Activated CD4-positive, alpha-beta memory T cell treated with anti-CD3 and anti-CD28 coated beads, Interleukin-2, amount 10 ng/mL, durations not matched to agents 7 days and 5 days (primary cell): Measurements from ENCODE around the gene JAG2. TPM values are rescaled to one million over a fixed set of nuclear protein-coding genes. Genes with fewer than 3 reads are reported as not detected.

Source experiments
- CTCF ChIA-PET: fragments of 350-600 bp; sonication (Branson Sonifier 250); formaldehyde crosslinking; loops from one replicate; lab custom pipeline; 2021; ENCODE audit warnings: antibody characterized with exemption, inconsistent platforms; lab: Charles Lee
- POLR2A ChIA-PET: fragments of 350-600 bp; sonication (Branson Sonifier 250); formaldehyde crosslinking; loops from one replicate; lab custom pipeline; 2021; ENCODE audit warnings: antibody characterized with exemption; lab: Charles Lee
- DNase-seq: peaks from one replicate; pipeline ENCODE4 v3.0.0-alpha.2; 2020
- H3K27ac Mint-ChIP-seq: one replicate; pipeline ENCODE4 v1.8.0; 2021; ENCODE audit warnings: mild to moderate bottlenecking, mixed read lengths
- H3K27me3 Mint-ChIP-seq: one replicate; pipeline ENCODE4 v1.8.0; 2021; ENCODE audit warnings: mixed read lengths
- H3K36me3 Mint-ChIP-seq: one replicate; pipeline ENCODE4 v1.8.0; 2021; ENCODE audit warnings: low read depth, mixed read lengths
- H3K4me1 Mint-ChIP-seq: one replicate; pipeline ENCODE4 v1.8.0; 2021; ENCODE audit warnings: mixed read lengths
- H3K4me3 Mint-ChIP-seq: one replicate; pipeline ENCODE4 v1.8.0; 2021; ENCODE audit warnings: mild to moderate bottlenecking, mixed read lengths
- H3K9me3 Mint-ChIP-seq: one replicate; pipeline ENCODE4 v1.8.0; 2021; ENCODE audit warnings: mixed read lengths
- total RNA-seq, 2 experiments: library from RNA; stranded (reverse); gene quantifications; one replicate each; pipeline ENCODE4 v1.2.3, GENCODE V29; 2021

JAG2 gene
- total RNA-seq, 2 experiments from 2014 or later = 2.6 to 3.0 TPM

- Mint-ChIP-seq H3K27ac (no peak overlapping the region), H3K9me3 (no peaks in the 10 kb centered on the region), H3K36me3 (no peaks in the 10 kb centered on the region), H3K4me3 (no peak overlapping the region), H3K4me1 (peaks cover 12% of the 10 kb centered on the region), H3K27me3 (peaks cover 14% of the 10 kb centered on the region)
- ChIA-PET CTCF (interaction anchor here (1.2 kb wide), 1 partner anchor 75 kb away, joined by 3 read pairs; no protein-coding TSS in a partner anchor), POLR2A (no interaction called here)
- no peak for DNase-seq
Measured at GRCh38 chr14:105165134-105165704, 3.4 kb downstream of the JAG2 start.

DNA sequence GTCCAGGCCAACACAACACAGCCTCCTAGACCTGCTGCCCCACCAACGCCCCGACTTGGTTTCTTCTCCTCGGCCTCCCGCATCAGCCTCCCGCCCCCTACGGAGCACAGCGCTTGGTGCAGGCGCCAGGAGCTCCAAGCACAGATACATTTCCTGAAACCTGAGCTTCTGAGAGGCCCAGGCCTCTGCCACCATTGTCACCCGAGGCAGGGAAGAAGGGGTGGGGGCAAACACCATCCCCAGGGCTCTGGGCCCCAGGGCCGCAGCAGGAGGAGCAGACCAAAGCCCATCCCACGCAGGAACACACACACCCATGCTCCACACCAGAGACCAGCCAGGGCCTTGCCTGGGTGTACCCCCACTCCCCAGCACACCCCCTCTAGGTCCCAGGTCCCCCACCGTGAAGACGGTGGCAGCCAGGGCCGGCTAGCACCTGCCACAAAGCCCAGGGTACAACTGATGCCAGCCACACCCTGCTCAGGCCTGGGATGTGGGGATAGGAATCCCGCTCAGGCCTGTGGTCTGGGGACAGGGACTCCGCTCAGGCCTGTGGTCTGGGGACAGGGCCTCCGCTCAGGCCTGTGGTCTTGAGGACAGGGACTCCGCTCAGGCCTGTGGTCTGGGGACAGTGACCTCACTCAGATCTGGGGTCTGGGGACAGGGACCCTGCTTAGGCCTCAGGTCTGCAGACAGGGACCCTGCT lies 5.4 kb downstream of the JAG2 start:
- Mint-ChIP-seq H3K4me1 (peaks cover 2% of the 10 kb centered on the region), H3K9me3 (no peaks in the 10 kb centered on the region), H3K4me3 (no peak overlapping the region), H3K36me3 (no peaks in the 10 kb centered on the region), H3K27ac (no peak overlapping the region), H3K27me3 (peaks cover 7% of the 10 kb centered on the region)
- ChIA-PET POLR2A (interaction anchor here (1.0 kb wide), 1 partner anchor 39 kb away, joined by 3 read pairs; no protein-coding TSS in a partner anchor), CTCF (no interaction called here)
- DNase-seq = no peak

DNA sequence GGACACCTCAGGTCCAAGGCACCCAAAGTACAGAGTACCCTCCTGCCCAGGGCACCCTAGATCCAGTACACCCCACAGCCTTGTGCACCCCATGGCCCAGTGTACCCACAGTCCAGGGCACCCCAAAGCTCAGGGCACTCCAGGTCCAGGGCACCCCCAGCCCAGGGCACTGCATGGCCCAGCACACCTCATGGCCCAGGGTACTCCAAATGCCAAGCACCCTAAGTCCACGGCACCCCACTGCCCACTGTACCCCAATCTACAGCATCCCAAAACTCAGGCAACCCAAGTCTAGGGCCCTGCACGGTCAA lies 6.0 kb downstream of the JAG2 start:
- H3K4me3 Mint-ChIP-seq = no peak overlapping the region
- ChIA-PET CTCF (no interaction called here), POLR2A (no interaction called here)
- peaks cover 7% of the 10 kb centered on the region for H3K27me3 Mint-ChIP-seq
- H3K27ac Mint-ChIP-seq = no peak overlapping the region
- H3K4me1 Mint-ChIP-seq = peaks cover 2% of the 10 kb centered on the region
- DNase-seq = no peak
- H3K36me3 Mint-ChIP-seq = no peaks in the 10 kb centered on the region
- H3K9me3 Mint-ChIP-seq = no peaks in the 10 kb centered on the region

DNA sequence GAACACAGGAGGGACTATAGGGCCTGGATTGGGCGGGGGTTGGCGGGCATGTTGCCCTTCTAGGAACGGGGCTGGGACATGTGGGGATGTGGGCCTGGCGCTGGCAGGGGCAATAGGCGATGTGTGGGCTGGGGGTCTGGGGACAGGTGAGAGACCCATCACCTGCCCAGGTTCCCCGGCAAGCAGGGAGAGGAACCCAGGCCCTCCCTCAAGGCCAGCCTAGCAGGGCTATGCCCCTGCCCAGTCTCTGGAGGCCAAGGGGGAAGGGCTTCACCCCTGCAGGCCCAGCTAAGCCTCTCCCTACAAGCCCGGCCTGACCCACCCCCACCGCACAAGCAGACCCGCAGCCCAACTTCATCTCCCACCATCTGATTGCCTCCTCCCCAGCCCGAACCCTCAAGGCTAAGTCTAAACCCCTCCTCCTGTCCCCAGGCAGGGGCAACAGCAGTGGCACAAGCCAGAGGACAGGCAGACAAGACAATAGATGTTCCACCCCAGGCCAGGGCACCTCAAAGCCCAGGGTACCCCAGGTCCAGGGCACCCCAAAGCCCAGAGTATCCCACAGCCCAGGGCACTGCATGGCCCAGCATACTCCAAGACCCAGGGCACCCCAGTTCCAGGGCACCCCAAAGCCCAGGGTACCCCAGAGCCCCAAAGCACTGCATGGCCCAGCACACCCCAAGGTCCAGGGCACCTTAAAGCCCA lies 6.5 kb downstream of the JAG2 start:
- Mint-ChIP-seq H3K9me3 (no peaks in the 10 kb centered on the region), H3K27me3 (peaks cover 7% of the 10 kb centered on the region), H3K36me3 (no peaks in the 10 kb centered on the region), H3K4me3 (no peak overlapping the region), H3K27ac (no peak overlapping the region), H3K4me1 (peaks cover 2% of the 10 kb centered on the region)
- DNase-seq = no peak
- ChIA-PET POLR2A (no interaction called here), CTCF (no interaction called here)

DNA sequence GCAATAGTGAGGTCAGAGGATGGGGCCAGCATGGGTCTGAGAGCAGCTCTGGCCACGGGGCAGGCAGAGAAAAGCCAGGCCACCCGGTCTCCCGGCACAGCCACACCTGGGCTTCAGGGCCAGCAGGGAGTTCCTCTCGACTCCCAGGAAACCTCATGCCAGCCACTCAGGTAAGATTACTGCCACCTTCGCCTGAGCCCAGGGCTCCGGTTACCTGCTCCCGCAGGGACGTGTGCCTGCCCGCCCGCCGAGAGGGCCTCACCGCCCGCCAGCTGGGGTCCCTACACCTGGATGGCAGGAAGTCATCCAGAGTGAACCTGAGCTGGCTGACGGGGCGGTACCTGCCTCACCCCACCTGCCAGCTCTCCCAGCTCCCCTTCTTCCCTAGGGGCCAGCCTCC lies 7.3 kb downstream of the JAG2 start:
- Mint-ChIP-seq H3K36me3 (no peaks in the 10 kb centered on the region), H3K4me3 (no peak overlapping the region), H3K4me1 (no peaks in the 10 kb centered on the region), H3K27me3 (no peaks in the 10 kb centered on the region), H3K9me3 (no peaks in the 10 kb centered on the region), H3K27ac (no peak overlapping the region)
- ChIA-PET POLR2A (no interaction called here), CTCF (no interaction called here)
- no peak for DNase-seq

DNA sequence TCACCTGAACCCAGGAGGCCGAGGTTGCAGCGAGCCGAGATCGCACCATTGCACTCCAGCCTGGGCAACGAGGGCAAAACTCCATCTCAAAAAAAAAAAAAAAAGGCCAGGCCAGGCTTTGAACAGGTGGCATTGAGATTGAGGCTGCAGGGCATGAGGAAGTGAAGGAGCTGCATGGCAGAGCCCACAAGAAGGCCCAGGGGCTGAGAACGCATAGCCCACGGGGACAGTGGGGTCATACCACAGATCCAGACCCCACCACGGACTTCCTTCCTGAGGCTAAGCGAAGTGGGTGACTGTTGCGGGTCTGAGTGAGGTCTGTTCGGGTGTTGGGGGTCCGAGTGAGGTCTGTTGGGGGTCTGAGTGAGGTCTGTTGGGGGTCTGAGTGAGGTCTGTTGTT lies 7.8 kb downstream of the JAG2 start:
- CTCF ChIA-PET = no interaction called here
- no peaks in the 10 kb centered on the region for H3K36me3 Mint-ChIP-seq
- H3K27me3 Mint-ChIP-seq = no peaks in the 10 kb centered on the region
- H3K4me1 Mint-ChIP-seq = no peaks in the 10 kb centered on the region
- no peak overlapping the region for H3K4me3 Mint-ChIP-seq
- POLR2A ChIA-PET = no interaction called here
- H3K9me3 Mint-ChIP-seq = no peaks in the 10 kb centered on the region
- no peak for DNase-seq
- no peak overlapping the region for H3K27ac Mint-ChIP-seq

DNA sequence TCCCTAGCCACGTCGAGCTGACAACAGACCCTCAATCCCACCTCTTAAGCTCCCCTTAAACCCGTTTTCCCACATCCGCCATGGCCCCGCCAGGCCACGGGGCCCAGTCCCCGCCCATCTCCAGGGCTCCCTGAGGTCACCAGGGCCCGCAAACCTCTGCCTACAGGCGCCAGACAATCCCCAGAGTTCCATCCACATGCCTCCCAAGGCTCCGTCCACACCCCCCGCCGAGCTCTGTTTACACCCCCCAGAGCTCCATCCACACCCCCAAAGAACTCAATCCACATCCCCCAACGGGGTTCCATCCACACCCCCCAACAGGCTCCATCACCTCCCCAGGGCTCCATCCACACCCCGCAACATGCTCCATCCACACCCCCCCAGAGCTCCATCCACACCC lies 9.2 kb downstream of the JAG2 start:
- ChIA-PET CTCF (interaction anchor here (0.8 kb wide), 1 partner anchor 193 kb away, joined by 4 read pairs; no protein-coding TSS in a partner anchor), POLR2A (no interaction called here)
- Mint-ChIP-seq H3K9me3 (no peaks in the 10 kb centered on the region), H3K27me3 (no peaks in the 10 kb centered on the region), H3K27ac (no peak overlapping the region), H3K4me1 (no peaks in the 10 kb centered on the region), H3K36me3 (no peaks in the 10 kb centered on the region), H3K4me3 (no peak overlapping the region)
- no peak for DNase-seq

- H3K4me1 Mint-ChIP-seq = no peaks in the 10 kb centered on the region
- ChIA-PET CTCF (no interaction called here), POLR2A (no interaction called here)
- H3K27me3 Mint-ChIP-seq = no peaks in the 10 kb centered on the region
- no peak for DNase-seq
- no peak overlapping the region for H3K4me3 Mint-ChIP-seq
- H3K9me3 Mint-ChIP-seq = no peaks in the 10 kb centered on the region
- H3K36me3 Mint-ChIP-seq = no peaks in the 10 kb centered on the region
- H3K27ac Mint-ChIP-seq = no peak overlapping the region
Measured at GRCh38 chr14:105158794-105159193, 9.8 kb downstream of the JAG2 start.

DNA sequence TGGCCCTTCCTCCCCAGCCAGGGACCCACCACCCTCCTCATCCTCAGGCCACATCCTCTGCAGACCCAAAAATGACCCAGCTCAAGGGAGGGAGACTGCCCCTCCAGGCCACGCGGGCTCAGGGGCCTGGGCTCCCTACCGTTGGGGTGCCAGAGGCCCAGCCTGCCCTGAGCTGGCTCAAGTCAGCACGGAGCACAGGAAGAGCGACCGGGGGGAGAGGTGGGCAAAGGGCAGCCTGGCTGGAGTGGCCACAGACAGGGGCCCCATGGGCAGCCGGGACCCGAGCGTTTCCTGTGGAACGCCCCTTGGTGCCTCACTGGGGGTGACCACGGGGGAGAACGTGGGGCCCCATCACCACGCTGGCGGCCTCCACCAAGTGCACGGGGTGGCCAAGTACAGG lies 10.7 kb downstream of the JAG2 start:
- Mint-ChIP-seq H3K27me3 (no peaks in the 10 kb centered on the region), H3K4me1 (no peaks in the 10 kb centered on the region)
- CTCF ChIA-PET = no interaction called here

GRCh38 chr14:105156414-105157375 lies 11.9 kb downstream of the JAG2 start:
- DNase-seq = no peak
- H3K9me3 Mint-ChIP-seq = no peaks in the 10 kb centered on the region
- no peaks in the 10 kb centered on the region for H3K27me3 Mint-ChIP-seq
- no peaks in the 10 kb centered on the region for H3K4me1 Mint-ChIP-seq
- ChIA-PET POLR2A (no interaction called here), CTCF (interaction anchor here (0.8 kb wide), 1 partner anchor 144 kb away, joined by 3 read pairs; the partner anchor contains the start of gene BRF1)
- H3K4me3 Mint-ChIP-seq = no peak overlapping the region
- no peaks in the 10 kb centered on the region for H3K36me3 Mint-ChIP-seq
- H3K27ac Mint-ChIP-seq = no peak overlapping the region

More for the DNA sequence above, 10.7 kb downstream of the JAG2 start:
- Mint-ChIP-seq H3K9me3 (no peaks in the 10 kb centered on the region), H3K36me3 (no peaks in the 10 kb centered on the region), H3K4me3 (no peak overlapping the region), H3K27ac (no peak overlapping the region)
- DNase-seq = no peak
- POLR2A ChIA-PET = no interaction called here

DNA sequence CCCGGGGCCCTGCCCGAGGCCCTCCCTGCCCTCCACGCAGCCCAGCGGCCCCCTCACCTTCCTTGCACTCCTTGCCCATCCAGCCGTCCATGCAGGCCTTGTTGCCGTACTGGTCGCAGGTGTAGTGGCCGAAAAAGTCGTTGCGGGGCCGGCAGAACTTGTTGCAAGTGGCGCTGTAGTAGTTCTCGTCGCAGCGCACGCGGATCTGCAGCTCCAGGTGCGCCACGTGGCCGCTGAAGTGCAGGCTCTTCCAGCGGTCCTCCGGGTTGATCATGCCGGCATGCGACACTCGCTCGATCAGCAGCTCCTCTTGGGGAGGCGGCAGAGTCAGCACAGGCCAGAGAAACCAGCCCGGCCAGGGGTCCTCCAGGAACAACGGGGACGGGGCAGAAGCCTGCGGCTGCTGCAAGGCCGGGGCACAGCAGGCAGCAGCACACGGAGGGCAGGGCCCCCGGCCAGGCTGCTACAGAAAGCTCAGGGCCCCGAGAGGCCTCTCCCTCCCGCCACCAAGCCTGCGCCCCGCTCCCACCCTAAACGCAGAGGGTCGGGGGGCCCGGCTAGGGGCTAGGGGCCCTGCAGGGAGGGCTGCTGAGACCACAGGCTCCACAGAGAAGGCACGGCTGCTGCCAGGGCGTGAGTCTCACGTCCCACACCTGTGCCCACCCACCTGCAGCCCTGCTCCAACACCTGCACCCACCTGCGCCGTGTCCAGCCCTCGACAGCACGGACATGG lies 12.7 kb downstream of the JAG2 start:
- no peak for DNase-seq
- no peaks in the 10 kb centered on the region for H3K27me3 Mint-ChIP-seq
- H3K9me3 Mint-ChIP-seq = no peaks in the 10 kb centered on the region
- H3K4me1 Mint-ChIP-seq = no peaks in the 10 kb centered on the region
- POLR2A ChIA-PET = no interaction called here
- no peak overlapping the region for H3K27ac Mint-ChIP-seq
- no peak overlapping the region for H3K4me3 Mint-ChIP-seq
- CTCF ChIA-PET = no interaction called here
- H3K36me3 Mint-ChIP-seq = no peaks in the 10 kb centered on the region

DNA sequence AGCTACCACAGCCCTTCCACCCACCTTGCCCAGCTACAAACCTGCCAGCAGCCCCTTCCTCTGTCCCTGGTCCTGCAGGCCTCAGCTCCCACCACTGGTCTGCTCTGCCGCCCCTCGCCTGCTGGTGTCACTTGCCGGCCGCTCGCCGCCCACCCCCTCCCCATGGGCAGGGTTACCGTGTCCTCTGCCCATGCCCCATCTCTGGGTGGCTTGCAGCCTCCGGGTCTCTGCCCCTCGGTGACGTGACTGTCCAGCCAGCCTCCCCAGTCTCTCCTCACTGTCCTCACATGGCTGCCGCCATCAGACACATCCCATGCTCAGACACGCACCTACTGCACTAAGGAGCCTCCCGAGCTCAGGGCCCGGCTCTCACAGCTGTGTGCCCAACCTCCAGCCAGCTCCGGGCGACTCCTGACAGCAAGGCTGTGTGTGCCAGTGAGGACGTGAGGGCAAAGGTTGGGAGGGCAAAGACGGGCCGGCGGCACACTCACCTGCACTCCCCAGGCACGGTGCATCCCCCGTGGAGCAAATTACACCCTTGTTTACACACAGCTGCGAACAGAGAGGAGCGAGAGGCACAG lies 13.4 kb downstream of the JAG2 start:
- H3K36me3 Mint-ChIP-seq = no peaks in the 10 kb centered on the region
- H3K27me3 Mint-ChIP-seq = no peaks in the 10 kb centered on the region
- DNase-seq = no peak
- H3K4me3 Mint-ChIP-seq = no peak overlapping the region
- ChIA-PET CTCF (interaction anchor here (0.5 to 0.6 kb wide), 2 partner anchors 38 to 1343 kb away, joined by 3 to 5 read pairs; no protein-coding TSS in a partner anchor), POLR2A (no interaction called here)
- no peaks in the 10 kb centered on the region for H3K9me3 Mint-ChIP-seq
- H3K27ac Mint-ChIP-seq = no peak overlapping the region
- no peaks in the 10 kb centered on the region for H3K4me1 Mint-ChIP-seq
